Lung (tissue), 12 donors: ENCODE data around the gene PSMB8. TPM values are rescaled to one million over a fixed set of nuclear protein-coding genes. Genes with fewer than 3 reads are reported as not detected.
A peak's percentile ranks its signal among the peaks of the same experiment; 100 is the strongest.

Source experiments
- ATAC-seq: fragments of 200-7000 bp; cut with Tn5 transposase; one replicate; pipeline ENCODE4 v1.9.1; 2020; ENCODE audit warnings: moderate number of reproducible peaks; ENCODE audit not compliant: insufficient read depth, low FRiP score
- DNase-seq, 3 donors: peaks; one replicate each; pipeline ENCODE4 v3.0.0-alpha.2; 2013 to 2017
- H3K27ac ChIP-seq, 2 donors: one replicate each; pipeline ENCODE4 v1.5.1; 2013; ENCODE audit warnings: mild to moderate bottlenecking in 2 of 2, moderate library complexity in 2 of 2, control low read depth in 1 of 2, inconsistent platforms in 1 of 2, low read depth in 1 of 2, low read length in 1 of 2
- H3K27me3 ChIP-seq, 3 donors: one replicate each; pipeline ENCODE4 v1.5.1; 2013; ENCODE audit warnings: low read length in 2 of 3; ENCODE audit not compliant: control insufficient read depth in 3 of 3, insufficient read depth in 3 of 3
- H3K36me3 ChIP-seq, 4 donors: one replicate each; pipeline ENCODE4 v1.5.1; 2013; ENCODE audit warnings: low read length in 4 of 4, mild to moderate bottlenecking in 1 of 4, moderate library complexity in 1 of 4; ENCODE audit not compliant: control insufficient read depth in 4 of 4, insufficient read depth in 4 of 4
- H3K4me1 ChIP-seq, 5 donors: one replicate each; pipeline ENCODE4 v1.5.1; 2013; ENCODE audit warnings: low read length in 5 of 5, mild to moderate bottlenecking in 2 of 5, moderate library complexity in 1 of 5; ENCODE audit not compliant: control insufficient read depth in 5 of 5, insufficient read depth in 5 of 5
- H3K4me3 ChIP-seq: one replicate; pipeline ENCODE4 v1.5.1; 2013; ENCODE audit warnings: mild to moderate bottlenecking, control low read depth, moderate library complexity
- H3K9ac ChIP-seq, 2 donors: one replicate each; pipeline ENCODE4 v1.5.1; 2013; ENCODE audit warnings: low read length in 2 of 2, control low read depth in 1 of 2; ENCODE audit not compliant: insufficient read depth in 1 of 2
- H3K9me3 ChIP-seq, 4 donors: one replicate each; pipeline ENCODE4 v1.5.1; 2013; ENCODE audit warnings: low read length in 3 of 4, mild to moderate bottlenecking in 1 of 4, moderate library complexity in 1 of 4; ENCODE audit not compliant: control insufficient read depth in 4 of 4, insufficient read depth in 3 of 4
- CTCF ChIP-seq: IDR thresholded peaks from 2 replicates; pipeline ENCODE4 v1.5.1; 2012; ENCODE audit warnings: mild to moderate bottlenecking; ENCODE audit errors: control extremely low read depth, extremely low read depth
- whole genome bisulfite sequencing, 2 donors: extraction: QIAGEN DNeasy Blood & Tissue Kit; methylation state at CpG; one replicate each; pipeline ENCODE4 v1.1.7; 2013; 5-methylcytosine and 5-hydroxymethylcytosine counted together
- polyA plus RNA-seq, 2 donors: library from polyadenylated mRNA; stranded (reverse); fragments of 200-250 nt; gene quantifications; one replicate each; pipeline ENCODE4 v1.2.1, GENCODE V29; 2013
- total RNA-seq, 2 donors: library from RNA; depleted of rRNA in 1 of 2; stranded (reverse); fragments of >200 nt in 1 of 2; gene quantifications; one replicate each; pipeline ENCODE4 v1.2.1, GENCODE V29; 2014 to 2021
- donor health status: control.
- donor health status: control.
- donor health status: Bipolar disorder and iron deficiency.
- donor health status: healthy.
- donor health status: DM: yes; HTN: yes; CAD: no.

Gene PSMB8
- total and polyA plus RNA-seq, 4 donors, result 40.4 to 216 (median 105) TPM

GRCh38 chr6:32845384-32845884 is 1.6 kb upstream of the PSMB8 start:
- H3K36me3 ChIP-seq, result peaks cover 6 to 50% (median 20%) of the 10 kb centered on the region in 4 donors
- peak overlapping the region; percentile 75 for H3K4me3 ChIP-seq
- no peaks in the 10 kb centered on the region for H3K9me3 ChIP-seq
- TF ChIP-seq CTCF, result no peak
- peaks cover 0 to 7% (median 3%) of the 10 kb centered on the region in 5 donors for H3K4me1 ChIP-seq
- WGBS, 2 donors, result 20 to 42% methylated on average over 9 to 10 of the region's 10 CpGs
- DNase-seq (no peak), ATAC-seq (no peak)
- no peaks in the 10 kb centered on the region for H3K27me3 ChIP-seq
- H3K9ac ChIP-seq, result no peak overlapping the region
- H3K27ac ChIP-seq, result peak overlapping the region in 1 of 2 donors; percentile 97

GRCh38 chr6:32844839-32845383 is 1.1 kb upstream of the PSMB8 start:
- no peak for ATAC-seq
- DNase-seq, result no peak
- H3K4me1 ChIP-seq, result peaks cover 0 to 7% (median 3%) of the 10 kb centered on the region in 5 donors

GRCh38 chr6:32843331-32843978 is 392 bp downstream of the PSMB8 start:
- H3K9ac ChIP-seq, result peak overlapping the region; percentile 42 to 58
- DNase-seq, result peak in 2 of 3 donors; percentile 13 to 18
- H3K4me3 ChIP-seq, result peak overlapping the region; percentile 75
- peaks cover 0 to 37% (median 9%) of the 10 kb centered on the region in 4 donors for H3K36me3 ChIP-seq
- H3K4me1 ChIP-seq, result peaks cover 0 to 6% (median 3%) of the 10 kb centered on the region in 5 donors
- no peaks in the 10 kb centered on the region for H3K27me3 ChIP-seq
- peak overlapping the region; percentile 70 to 97 for H3K27ac ChIP-seq
- no peak for ATAC-seq
- no peak for TF ChIP-seq CTCF
- WGBS, 2 donors, result 5% methylated on average over 28 of the region's 28 CpGs
- H3K9me3 ChIP-seq, result no peaks in the 10 kb centered on the region

More at GRCh38 chr6:32844839-32845383, 1.1 kb upstream of the PSMB8 start:
- Histone ChIP-seq H3K27me3 (no peaks in the 10 kb centered on the region), H3K9ac (no peak overlapping the region), H3K9me3 (no peaks in the 10 kb centered on the region), H3K27ac (peak overlapping the region; percentile 47 to 97), H3K36me3 (peaks cover 1 to 47% (median 15%) of the 10 kb centered on the region in 4 donors), H3K4me3 (peak overlapping the region; percentile 75)
- WGBS, 2 donors, result 6 to 15% methylated on average over 19 of the region's 19 CpGs
- no peak for TF ChIP-seq CTCF
